Activated CD8-positive, alpha-beta memory T cell treated with anti-CD3 and anti-CD28 coated beads for 24 hours (primary cell): ENCODE data around the gene ALDH5A1.

Experiments
- DNase-seq: peaks from one replicate; pipeline ENCODE4 v3.0.0-alpha.2; 2020

The ALDH5A1 gene

DNA sequence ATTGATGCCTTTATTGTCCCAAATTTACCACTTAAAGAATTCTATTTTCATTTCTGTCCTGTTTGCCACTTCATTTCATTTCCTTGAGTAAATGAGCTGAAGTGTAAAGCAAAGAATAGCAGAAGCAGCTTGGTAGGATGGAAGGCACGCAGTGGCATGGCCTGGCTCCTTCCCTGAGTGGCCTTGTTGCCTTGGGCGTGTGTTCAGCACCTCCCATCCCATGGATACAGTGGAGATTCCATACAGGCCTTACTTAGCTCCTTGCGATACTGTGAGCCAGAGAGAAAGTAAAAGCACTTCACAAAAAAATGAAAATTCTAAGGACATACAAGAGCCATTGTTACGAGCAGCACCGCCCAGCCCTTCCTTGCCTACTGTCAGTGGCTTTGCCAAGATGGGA, 39.6 kb downstream of the ALDH5A1 start:
- DNase-seq: no peak

DNA sequence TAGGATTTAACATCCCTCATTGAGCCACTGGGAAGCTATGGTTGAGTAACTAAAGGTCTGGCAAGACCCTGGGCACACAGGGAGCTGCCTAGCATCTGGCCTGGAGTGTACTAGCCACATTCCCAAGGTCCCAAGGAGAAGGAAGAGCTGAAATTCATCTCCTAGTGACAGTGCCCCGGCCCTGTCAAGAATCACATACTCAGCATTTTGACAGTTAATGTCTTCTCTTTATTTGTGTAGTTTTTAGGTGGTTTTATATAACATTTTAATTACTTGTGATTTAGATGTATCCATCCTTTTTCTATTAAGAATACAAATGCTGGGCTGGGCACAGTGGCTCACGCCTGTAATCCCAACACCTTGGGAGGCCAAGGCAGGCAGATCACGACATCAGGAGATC, 40.4 kb downstream of the ALDH5A1 start:
- DNase-seq: no peak

DNA sequence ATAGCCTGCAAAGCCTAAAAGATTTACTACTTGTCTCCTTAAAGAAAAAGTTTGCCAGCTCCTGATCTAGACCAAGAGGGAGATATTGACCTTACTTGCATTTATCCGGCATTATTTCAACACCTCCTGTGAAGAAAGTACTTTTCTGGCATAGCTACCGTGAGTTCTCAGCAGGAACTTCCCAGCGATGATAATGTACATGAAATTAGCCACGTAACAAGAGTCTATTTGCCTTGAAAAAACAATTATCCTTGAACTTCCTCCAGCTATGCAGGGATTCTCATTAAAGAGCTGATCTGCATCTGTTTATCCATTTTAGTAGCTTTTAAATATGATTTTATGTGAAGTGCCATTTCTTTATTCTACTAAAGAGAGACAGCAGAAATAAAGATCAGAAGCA, 41.7 kb downstream of the ALDH5A1 start:
- no peak for DNase-seq

DNA sequence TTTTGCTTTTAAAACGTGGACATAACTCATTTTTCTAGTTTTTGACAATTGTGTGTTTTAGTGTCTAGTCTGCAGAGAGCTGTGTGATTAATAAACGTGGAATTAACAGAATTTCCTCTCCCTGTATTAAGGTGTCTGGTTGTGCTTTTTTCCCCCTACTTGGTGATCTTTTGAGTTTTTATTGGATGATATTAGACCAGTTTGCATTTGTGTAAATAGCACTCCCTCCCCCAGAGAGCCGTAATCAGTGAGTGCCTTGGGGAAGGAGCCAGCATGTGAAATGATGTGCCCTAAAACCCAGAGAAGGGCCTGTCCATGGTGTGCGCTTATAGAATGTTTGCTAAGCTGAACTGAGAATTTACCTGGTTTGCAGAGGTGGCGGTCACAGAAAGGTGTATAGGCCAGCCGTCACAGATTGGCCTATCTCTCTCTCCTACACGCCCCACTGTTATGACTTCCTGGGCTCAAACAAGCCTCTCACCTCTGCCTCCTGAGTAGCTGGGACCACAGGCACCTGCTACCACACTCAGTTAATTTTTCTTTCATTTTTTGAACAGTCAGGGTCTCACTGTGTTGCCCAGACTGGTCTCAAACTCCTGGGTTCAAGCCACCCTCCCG, 42.4 kb downstream of the ALDH5A1 start:
- DNase-seq: no peak

DNA sequence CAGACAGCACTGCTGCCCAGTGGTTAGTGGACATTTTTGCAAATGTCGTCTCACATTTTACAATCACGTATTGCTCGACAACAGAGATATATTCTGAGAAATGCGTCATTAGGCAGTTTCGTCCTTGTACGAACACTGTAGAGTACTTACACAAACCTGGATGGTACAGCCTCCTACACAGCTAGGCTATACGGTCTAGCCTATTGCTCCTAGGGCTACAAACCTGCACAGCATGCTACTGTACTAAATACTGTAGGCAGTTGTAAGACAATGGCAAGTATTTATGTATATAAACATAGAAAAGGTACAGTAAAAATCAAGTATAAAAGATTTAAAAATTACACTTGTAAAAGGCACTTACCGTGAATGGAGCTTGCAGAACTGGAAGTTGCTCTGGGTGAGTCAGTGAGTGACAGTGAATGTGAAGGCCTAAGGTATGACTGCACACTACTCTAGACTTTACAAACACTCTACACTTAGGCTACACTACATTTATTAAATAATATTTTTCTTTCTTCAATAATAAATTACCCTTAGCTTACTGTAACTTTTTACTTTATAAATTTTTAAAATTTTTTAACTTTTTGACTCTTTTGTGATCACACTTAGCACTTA, 43.1 kb downstream of the ALDH5A1 start:
- DNase-seq: no peak

DNA sequence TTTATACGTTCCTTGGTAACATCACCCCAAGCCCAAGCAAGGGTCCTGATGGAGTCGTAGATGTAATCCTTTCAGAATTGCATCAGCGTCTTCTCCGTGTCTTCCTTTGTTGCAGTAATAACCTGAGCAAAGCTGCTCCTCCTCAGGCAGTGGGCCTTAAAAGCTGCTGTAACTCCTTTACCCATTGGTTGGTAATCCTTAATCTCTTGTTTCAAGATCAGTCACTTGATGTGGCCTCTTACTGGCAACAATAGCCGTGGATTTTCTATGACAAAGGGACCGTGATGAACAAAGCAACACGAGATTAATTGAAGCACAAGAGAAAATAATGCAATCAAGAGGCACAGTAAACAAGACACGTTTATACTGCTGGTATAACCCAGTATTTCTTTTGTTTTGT, 44.6 kb downstream of the ALDH5A1 start:
- DNase-seq: no peak

DNA sequence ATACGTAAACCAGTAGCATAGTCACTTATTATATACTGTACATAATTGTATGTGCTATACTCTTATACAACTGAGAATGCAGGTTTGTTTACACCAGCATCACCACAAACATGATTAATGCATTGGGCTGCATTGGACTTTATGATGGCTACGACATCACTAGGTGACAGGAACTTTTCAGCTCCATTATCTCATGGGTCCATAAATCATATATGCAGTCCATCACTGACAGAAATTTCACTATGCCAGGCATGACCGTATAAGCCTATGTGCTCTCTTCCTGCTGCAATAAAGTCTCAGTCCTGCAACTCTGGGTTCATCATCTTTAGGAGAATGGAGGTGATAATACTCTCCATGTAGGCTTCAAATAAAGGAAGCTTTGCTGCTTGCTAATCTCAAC, 45.4 kb downstream of the ALDH5A1 start:
- DNase-seq: no peak

DNA sequence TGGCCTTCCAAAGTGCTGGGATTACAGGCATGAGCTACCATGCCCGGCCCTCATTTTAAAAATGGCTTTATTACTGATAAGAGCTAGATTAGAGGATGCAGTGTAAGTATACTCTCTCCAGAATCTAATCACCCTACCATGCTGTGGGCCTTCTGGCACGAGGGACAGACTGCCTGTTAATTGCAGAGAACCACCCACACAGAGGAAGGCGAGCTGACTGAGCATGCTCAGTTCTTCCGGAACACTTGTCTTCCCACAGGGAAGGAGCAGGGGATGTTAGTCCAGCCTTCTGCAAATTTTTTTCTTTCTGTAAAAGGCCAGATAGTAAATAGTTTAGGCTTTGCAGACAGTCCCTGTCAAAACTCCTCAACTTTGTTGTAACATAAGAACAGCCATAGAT, 48.9 kb downstream of the ALDH5A1 start:
- DNase-seq: no peak

DNA sequence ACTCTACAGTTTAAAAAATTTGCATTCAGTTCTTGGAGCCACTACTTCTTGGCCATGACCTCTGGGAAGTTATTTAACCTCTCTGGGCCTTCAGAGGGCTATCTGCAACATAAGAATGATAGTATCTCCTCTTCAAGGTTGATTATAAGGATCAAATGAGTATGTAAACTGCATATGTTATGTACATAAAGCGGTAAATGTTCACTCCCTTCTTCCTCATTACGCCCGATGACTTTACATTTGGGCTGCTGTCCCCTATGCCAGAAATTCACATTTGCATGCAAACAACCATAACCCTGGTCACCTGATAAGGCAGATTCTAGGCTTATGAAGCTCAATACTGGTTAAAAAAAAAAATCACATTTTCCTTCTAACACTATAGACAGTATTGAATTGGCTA, 50.4 kb downstream of the ALDH5A1 start:
- no peak for DNase-seq

DNA sequence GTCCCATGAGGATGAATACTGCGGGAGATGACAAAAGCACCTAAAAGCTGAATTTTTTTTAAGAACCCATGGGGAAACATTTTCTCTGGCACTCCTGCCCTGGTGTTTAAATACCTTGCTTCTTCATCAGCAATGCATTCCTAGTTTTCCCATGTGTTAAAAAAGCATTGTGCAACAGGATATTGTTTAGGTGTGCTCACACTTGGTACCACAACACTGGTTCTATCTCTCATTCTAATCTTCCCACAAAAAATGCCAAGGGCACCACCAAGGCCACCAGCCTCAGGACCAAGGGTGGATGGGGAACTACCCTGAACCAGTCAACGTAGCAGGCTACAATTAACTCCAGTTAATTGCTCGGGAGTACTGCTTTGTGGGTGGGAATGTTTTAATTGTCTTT, 50.9 kb downstream of the ALDH5A1 start:
- no peak for DNase-seq

DNA sequence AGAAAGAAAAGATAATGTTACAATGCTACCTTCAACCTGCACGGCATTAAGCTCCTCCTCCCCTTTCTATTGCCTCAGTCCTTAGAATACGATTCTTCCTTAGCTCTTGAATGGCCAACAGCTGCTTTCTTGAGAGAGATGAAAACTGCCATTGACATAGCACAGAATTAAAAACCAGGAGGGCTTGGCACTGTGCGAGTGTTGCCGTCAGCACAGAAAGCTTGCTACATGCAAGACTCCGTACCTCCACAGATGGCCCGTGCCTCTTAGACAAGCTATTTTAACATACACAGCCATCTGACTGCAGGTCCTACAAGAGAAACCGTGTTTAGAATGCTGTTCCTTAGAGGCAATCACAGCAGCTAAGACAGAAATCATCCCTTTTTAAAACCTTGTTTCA, 51.7 kb downstream of the ALDH5A1 start:
- no peak for DNase-seq

DNA sequence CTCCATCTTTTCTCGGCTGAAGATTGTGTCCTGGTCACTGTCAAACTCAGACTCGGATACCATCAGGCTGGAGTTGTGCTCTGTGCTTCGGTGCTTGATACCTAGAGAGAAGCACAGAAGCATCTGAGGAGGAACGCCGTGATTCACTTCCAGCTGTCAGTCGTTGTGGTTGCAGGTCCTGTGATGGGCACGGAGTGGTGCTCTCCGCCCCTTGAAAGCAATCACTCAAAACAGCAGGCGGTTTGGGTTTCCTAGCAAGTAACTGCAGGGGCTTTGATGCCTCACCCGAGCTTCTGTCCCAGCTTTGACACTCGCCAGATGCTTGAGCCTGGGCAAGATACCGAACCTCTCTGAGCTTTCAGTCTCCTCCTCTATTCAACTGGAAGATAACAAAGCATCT, 52.5 kb downstream of the ALDH5A1 start:
- peak; percentile 65 for DNase-seq

DNA sequence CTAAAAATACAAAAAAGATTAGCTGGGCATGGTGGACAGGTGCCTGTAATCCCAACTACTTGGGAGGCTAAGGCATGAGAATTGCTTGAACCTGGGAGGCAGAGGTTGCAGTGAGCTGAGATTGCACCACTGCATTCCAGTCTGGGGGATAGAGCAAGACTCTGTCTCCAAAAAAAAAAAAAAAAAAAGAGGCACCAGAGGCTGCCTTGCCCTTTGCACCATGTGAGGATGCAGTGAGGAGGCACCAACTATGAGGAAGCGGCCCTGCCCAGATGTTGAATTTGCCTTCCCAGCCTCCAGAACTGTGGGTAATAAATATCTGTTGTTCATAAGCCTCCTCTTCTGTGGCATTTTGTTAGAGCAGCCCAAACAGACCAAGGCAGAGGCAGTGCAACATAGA, 54.4 kb downstream of the ALDH5A1 start:
- DNase-seq: no peak

DNA sequence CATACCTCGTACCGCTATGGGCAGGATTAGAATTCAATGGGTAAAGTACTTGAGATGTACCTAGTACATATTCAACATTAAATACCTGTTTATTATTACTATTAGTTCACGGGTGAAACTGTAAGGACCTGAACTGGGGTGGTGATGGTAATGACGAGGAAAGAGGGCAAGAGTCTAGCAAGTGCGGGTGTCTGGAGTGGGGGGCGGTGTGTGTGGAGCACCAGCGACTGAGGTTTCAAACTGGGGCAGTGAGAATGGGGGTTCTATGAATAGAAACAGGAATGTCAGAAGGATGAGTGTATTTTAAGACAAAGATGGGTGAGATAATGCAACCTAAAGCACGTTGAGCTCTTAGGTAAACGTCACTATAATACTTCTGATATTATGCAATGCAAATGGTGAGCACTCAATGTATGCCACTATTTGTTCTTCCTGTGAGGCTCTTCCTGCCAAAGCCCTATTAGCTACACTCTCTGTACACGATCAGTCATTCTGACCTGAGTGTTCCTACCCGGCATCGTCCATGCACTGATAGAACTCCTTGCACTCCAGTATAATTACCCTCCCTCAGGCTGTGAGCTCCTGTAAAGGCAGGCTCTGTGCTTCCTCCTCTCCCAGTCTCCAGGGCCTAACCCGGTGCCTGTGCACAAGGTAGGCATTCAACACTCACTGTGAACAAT, 55.0 kb downstream of the ALDH5A1 start:
- DNase-seq: no peak

DNA sequence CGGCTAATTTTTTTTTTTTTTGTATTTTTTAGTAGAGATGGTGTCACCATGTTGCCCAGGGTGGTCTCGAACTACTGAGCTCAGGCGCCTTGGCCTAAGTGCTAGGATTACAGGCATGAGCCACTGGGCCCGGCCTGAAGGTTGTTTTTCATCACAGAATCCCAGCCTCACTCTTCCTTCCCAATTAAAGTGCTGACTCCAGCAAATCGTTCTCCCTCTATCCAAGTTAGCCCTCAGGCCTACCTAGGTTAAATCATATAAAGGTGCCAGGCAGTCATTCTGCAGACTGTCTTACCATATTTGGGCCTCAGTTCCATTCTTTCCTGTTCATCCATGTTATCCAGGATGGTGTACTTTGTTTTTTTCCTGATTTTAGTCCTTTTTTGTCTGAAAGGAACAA, 56.4 kb downstream of the ALDH5A1 start:
- DNase-seq: no peak

DNA sequence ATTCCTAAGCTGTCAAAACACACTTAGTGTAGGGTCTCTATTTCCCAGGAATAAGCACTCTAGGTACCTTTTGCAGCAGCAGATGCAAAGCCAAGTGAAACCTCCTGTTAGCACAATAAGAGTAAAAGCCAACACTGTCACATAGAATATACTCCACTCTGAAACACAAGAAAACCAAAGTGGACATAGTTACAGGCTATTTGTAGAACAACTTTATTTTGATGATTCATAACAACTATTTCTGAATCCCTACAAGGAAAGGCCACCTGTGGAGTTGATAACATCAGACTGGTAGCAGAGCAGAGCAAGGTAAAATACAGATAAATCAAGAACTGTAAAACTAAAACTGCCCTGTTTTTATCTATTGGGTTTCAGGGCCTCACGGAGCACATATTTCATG, 59.7 kb downstream of the ALDH5A1 start:
- DNase-seq: no peak

DNA sequence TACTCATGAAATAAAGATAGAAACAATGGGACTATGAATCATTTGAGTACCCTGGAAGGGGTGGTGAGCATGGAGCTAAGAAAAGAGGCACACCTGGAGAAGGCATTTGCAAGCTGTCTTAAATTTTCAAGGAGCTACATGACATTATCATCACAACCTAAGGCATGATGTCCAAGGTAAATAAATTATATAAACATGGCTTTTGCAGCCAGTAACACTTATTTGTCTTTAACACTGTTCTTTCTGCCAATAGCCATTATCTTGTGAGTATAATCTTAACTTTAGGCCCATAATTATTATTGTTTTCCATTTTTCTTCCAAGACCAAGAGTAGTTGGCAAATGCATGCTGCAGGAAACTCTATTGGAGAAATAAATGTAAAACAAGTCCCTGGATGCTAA, 63.7 kb downstream of the ALDH5A1 start:
- no peak for DNase-seq

DNA sequence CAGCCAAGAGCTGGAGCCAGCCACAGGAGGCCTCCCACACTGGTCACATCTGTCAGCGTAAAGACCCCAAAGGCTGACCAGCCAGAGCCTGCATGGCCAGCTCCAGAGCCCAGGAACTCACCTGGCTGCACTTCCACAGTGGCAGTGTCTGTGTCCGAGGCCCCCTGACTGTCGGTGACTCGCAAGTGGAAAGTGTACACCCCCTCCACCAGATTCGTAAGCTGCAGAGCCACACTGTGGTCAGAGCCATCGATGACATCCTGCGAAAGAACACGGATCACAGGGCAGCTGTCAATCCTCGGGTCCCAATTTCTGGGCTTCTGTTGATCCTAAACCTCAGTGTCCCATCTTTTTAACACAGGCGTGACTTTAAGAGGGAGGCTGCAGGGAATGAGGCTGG, 69.3 kb downstream of the ALDH5A1 start:
- no peak for DNase-seq

DNA sequence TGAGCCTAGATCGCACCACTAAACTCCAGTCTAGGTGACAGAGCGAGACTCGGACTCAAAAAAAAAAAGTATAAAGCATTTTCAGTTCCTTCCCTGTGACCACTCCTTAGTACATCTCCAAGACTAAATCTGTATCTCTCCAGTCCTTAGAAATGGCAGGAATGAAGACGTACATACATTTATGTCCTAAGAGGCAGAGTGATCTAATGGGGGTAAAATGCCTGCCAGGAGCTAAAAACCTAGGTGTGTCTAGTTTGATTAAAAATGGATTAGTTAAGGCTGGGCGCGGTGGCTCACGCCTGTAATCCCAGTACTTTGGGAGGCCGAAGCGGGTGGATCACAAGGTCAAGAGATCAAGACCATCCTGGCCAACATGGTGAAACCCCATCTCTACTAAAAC, 70.4 kb downstream of the ALDH5A1 start:
- DNase-seq: no peak

DNA sequence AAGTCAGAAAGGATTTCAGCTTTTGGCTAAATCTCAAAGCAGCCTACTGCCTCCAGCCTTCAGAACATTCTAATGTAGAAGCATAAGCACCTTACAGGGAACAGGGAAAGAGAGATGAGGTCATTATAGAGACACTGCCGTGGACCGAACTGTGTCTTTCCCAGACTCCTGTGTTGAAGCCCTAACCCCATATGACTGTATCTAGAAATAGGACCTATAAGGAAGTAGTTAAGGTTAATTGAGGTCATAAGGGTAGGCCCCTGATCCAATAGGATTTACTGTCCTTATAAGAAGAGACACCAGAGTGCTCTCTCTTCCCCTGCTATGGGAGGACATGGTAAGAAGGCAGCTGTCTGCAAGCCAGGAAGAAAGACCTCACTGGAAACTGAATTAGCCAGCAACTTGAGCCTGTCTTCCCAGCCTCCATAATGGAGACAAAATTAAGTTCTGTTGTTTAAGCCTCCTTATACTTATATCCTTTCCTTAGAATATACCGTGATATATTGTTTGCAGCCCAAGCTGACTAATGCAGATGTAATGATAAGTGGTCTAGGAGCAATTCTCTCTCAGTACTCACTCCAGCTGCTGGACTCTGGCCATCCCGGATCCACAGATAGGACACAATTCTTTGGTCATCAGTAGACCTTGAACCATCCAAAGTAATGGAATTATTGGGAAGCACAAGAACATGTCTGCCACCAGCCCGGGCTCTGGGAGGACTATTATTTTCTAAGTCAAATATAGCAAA, 71.4 kb downstream of the ALDH5A1 start:
- DNase-seq: no peak

DNA sequence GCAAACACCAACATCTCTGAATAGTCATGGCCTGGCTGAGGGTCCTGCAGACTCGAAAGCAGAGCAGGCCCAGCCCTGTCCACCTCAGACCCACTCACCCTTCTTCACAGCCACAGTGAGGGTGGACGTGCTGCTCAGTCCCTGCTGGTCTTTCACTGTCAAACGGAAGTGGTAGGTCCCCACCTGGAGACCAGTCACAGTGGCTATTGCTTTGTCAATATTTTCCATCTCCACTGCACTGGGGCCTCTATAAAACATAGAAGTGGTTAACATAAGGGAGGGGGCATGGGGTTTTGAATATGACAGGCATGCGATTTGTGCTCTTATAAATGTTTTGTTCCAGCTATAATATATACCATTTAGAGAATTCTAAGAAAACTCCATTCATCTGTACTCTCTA, 73.9 kb downstream of the ALDH5A1 start:
- no peak for DNase-seq

DNA sequence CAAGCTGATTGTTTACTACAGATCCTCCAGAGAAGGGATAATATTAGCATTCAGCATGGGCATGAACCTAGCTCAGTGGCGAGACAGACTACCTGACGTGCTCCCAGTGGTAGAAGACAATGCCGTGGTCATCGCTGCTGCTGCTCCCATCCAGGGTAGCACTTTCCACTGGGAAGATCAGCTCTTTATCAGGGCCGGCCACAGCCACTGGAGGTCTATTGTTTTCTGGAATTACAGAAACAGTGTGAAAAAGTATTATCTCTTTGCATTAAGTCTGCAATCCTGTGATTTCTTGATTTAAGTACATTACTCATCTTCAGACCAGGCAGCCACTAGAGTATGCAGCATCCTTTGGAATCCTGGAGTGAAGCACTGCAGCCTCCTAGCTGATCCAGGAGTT, 75.0 kb downstream of the ALDH5A1 start:
- no peak for DNase-seq

DNA sequence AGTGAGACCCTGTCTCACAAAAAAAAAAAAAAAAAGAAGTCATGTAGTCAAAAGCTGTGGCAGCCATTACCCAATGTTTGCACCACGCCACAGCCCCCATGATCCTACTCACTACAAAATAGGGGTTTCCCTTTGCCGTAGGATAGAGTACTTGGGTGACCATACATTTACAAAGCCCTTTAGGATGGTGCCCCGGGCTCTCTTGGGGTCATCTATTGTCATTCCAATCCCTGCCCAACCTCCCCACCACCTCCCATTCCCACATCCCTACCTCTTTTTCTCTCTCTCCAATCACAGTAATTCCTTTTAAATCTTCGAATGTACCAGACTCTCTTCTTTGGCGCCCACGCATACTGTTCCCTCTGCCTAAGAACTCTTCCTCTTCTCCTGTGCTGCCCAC, 76.6 kb downstream of the ALDH5A1 start:
- no peak for DNase-seq

DNA sequence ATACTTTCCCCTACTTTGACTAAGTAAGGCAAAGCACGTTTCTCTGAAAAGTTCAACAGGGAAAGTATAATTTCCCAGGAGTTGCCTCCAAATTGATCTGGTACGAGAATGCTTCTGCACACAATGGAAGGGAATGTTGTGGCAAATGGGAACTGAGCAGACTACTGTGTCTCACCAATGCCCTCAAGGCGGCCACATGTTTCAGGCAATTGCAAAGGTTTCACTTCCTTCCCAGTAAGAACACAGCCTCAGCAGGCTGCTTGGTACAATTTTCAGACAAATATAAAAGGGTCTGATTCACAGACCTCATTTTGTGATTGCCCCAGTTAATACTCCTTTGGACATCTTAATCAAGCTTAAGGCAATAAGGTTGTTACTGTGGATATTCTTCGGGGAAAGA, 80.0 kb downstream of the ALDH5A1 start:
- no peak for DNase-seq
